Right hindlimb (tissue), 1 donor: ENCODE data around the gene NR1H4.
"Not testable (repeated sequence)": the region's sequence is repeated elsewhere in the genome, so short reads cannot be mapped to it uniquely, and the experiment has no call there.

Experiments used
- DNase-seq: peaks from one replicate; pipeline ENCODE4 v3.0.0-alpha.2; 2018

The NR1H4 gene

DNA sequence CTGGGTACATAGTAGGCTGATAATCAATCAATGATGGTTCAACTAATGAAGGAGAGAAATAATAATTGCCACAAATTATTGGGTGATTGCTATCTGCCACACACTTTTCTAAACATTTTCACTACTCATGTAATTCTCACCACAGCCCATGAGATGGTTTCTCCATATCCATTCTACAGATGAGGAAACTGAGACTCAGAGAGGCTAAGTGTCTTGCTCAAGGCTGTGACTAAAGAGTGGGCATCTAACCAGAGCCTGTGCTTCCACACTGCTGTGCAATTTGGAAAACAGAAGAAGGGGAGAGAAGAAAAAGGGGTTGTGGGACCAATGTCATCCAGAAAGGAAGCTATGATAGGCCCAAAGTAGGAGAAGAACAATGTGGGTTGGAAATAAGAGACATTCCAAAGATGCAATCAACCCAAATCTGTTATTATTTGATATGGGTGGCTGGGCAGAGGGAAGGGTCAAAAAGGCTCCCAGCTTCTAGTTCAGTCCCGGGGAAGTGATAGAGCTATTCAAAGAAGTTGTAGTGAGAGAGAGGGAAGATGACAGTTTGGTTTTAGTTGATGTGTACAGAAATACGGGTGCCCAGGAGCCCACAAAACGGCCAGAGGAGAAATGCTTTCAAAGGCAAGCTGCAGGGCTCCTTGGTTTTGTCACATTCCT is 483 bp upstream of the NR1H4 start:
- DNase-seq, result no peak

GRCh38 chr12:100474617-100475016 is 951 bp downstream of the NR1H4 start:
- DNase-seq, result no peak

- no peak for DNase-seq
These were observed 2.5 kb downstream of the NR1H4 start for GRCh38 chr12:100476013-100476751.

DNA sequence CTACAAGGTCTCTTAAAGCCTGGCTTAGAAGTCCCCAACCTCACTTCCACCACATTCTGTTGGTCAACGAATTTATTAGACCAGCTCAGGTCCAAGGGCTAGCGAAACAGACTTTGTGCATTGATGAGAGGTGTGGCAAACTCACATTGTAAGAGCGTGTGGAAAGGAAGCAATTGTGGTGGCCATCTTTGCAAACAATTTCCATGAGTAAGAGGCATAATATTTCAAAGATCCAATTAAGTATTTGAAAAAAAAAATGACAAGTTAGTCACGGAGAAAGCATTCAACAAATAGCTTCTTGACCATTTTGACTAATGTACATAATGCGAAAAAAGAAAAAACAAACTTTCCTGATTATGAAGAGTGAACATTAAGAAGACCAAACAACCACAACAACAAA is 7.4 kb downstream of the NR1H4 start:
- no peak for DNase-seq

DNA sequence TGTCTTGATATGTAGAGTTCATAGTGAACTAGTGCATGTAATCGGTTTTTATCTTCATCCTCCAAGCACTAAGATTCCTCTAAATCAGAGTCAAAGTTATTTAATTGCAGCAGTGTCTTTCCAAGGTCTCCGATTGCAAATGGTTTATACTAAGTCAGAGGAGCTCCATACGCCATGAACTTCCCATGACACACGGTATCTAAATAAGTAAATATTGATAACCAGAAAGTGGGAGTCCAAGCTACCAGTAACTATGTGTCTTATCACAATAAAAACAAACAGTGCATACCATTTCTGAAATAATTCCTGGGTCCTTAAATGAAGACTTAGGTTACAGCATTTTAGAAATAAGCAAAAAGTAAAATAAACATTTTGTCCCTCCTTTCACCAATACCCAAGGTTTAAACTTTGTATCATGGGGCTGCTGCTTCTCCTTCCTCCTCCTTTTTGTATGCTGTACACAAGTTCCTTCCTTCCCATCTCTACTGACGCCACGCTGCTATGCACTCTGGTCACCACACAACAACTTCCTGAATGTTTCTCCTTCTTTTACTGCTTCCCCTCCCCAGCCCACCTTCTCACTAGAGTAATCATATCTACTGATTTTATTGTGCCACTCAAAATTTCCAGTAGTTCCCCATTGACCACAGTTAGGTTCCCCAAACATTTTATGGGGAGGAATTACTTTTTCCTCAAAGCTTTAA is 10.7 kb downstream of the NR1H4 start:
- DNase-seq, result no peak

- no peak for DNase-seq
These were observed 11.3 kb downstream of the NR1H4 start for GRCh38 chr12:100484891-100485471.

DNA sequence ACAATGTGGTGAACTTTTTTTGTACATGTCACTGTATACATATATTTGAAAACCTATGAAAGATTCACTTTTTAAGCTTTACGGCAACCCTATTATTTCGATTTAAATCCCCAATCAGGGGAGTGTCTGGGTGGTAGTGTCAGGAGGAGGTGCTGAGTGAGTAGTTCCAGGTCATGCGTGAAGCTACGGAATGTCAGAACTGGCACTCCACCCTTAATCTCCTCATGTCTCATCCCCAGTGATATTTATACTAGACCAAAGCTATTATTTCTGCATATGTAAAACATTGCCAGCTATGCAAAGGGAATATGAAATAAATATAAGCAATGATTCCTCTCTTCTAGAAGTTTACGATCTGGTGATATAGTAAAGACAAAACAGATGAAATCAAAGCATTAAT is 12.3 kb downstream of the NR1H4 start:
- no peak for DNase-seq

GRCh38 chr12:100489251-100489820 is 15.7 kb downstream of the NR1H4 start:
- no peak for DNase-seq

GRCh38 chr12:100490056-100490455 is 16.4 kb downstream of the NR1H4 start:
- DNase-seq, result no peak

GRCh38 chr12:100491104-100491503 is 17.4 kb downstream of the NR1H4 start:
- DNase-seq, result no peak

DNA sequence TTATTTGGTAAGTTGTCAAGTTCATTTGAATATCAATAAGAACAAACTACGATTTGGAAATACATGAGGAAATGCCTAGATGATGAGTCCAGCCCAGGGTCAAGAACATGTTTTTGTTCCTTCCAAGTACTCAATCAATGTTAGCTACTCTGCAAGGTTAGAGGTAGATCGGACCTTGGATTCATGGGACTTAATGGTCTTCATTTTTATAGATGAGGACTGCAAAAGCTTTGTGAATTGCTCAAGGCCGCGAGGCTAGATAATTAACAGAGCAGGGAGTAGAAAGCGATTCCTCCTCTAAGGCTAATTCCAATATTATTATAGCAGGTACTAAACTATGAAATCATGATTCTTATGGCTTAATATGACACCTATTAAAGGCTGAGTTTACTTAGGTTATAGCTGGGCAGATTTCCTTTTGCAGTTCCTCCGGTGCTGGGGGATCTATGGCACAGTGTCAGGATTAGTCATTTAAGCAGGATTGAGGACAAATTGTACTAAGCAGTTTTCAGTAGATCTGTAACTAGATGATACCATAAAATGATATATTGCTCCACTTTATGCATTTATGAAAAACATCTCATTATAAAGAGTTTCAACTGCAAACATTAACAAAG is 19.8 kb downstream of the NR1H4 start:
- DNase-seq, result no peak

DNA sequence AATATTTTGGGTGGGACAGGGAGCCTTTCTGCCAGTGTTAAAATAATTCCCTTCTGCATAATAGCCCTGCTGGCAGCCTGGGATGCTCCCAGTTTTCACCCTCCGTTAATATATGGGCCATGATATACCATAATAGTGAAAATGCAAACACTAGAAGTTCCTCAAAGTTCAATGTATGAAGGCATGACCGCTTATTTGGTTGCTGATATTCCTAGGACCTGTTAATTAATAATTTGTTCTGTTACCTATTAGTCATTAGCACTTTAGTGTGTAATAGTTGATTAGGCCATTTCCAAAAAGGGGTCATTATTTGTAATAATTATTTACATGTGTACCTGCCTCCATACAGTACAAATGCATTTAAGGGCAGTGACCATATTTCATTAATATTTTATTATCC is 20.4 kb downstream of the NR1H4 start:
- no peak for DNase-seq

- no peak for DNase-seq
These were observed 20.9 kb downstream of the NR1H4 start for GRCh38 chr12:100494538-100494937.

- no peak for DNase-seq
These were observed 23.6 kb downstream of the NR1H4 start for GRCh38 chr12:100497105-100497795.

DNA sequence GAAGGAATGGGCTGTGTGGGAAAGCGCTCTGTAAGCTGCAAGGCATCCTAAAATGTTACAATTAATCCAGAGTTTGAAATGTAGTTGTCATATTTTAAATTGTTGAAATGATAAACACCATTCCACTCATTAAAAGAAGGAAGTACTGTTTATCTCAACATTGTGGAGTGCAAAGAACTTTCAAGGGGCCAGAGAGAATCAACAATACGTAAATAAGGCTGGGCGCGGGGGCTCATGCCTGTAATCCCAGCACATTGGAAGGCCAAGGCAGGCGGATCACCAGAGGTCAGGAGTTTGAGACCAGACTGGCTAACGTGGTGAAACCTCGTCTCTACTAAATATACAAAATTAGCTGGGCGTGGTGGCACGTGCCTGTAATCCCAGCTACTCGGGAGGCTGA is 24.5 kb downstream of the NR1H4 start:
- DNase-seq, result no peak

- no peak for DNase-seq
These were observed 25.8 kb downstream of the NR1H4 start for GRCh38 chr12:100499416-100499815.

- DNase-seq, result not testable (repeated sequence)
These were observed 29.1 kb downstream of the NR1H4 start for GRCh38 chr12:100502718-100503117.

- DNase-seq, result no peak
These were observed 29.6 kb downstream of the NR1H4 start for GRCh38 chr12:100503228-100503628.

GRCh38 chr12:100504804-100505203 is 31.1 kb downstream of the NR1H4 start:
- no peak for DNase-seq

DNA sequence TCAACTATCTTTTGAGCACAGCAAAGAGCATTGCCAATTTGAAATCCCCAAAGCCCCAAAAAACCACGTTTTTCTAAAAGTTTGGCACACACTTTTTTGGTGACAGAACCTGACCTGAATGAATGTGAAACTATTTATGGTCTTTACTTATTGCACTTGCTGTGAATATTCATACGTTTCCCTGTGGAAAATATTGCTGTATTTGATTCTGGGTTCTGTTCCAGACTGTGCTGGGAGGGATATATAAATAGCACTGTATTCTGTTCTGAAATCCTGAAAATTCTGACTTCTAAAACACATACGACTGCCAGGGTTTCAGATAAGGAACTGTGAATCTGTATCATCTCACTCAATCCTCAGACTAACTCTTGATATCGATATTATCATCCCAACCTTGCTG is 35.1 kb downstream of the NR1H4 start:
- no peak for DNase-seq

DNA sequence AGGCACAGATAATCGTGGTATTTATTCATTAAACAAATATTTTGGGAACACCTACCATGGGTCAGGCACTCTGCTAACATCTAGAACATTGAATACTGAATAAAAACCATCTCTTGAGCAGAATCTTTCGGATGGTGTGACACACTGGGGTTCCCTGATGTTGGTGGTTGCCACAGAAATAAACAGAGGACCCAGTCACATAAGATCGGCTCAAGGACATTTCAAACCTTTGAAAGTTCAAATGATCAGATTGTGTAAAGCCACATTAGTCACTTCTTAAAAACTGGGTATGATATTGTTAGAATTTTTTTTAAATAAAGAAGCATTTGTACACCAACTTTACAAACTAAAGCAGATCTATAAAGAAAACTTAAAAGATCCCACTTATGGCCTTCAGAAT is 39.0 kb downstream of the NR1H4 start:
- no peak for DNase-seq

- DNase-seq, result no peak
These were observed 42.3 kb downstream of the NR1H4 start for GRCh38 chr12:100515968-100516367.
